Gastroesophageal sphincter (tissue), 4 donors: ENCODE measurements around the gene TPRN. TPM values are rescaled to one million over a fixed set of nuclear protein-coding genes. Genes with fewer than 3 reads are reported as not detected.

Experiments
- ATAC-seq: fragments of 150-250 bp; one replicate; pipeline ENCODE4 v1.9.1; 2016; ENCODE audit warnings: mild to moderate bottlenecking, moderate library complexity
- H3K27ac ChIP-seq, 4 donors: fragments of 200-600 bp; sonication (generic) in 3 of 4; 1 replicate in 3 of 4; 2 replicates in 1 of 4; pipeline ENCODE4 v1.5.1; 2016 to 2019
- H3K27me3 ChIP-seq: fragments of 200-600 bp; sonication (generic); one replicate; pipeline ENCODE4 v1.5.1; 2019
- H3K36me3 ChIP-seq, 2 donors: fragments of 200-600 bp; sonication (generic); one replicate each; pipeline ENCODE4 v1.5.1; 2019; ENCODE audit warnings: control low read depth in 1 of 2
- H3K4me1 ChIP-seq, 3 donors: fragments of 200-600 bp; sonication (generic); 1 replicate in 2 of 3; 2 replicates in 1 of 3; pipeline ENCODE4 v1.5.1; 2016 to 2019; ENCODE audit warnings: control low read depth in 2 of 3
- H3K4me3 ChIP-seq, 2 donors: fragments of 200-600 bp; sonication (generic); one replicate each; pipeline ENCODE4 v1.5.1; 2019; ENCODE audit warnings: mild to moderate bottlenecking in 1 of 2, moderate library complexity in 1 of 2
- H3K9me3 ChIP-seq, 3 donors: fragments of 200-600 bp; sonication (generic); one replicate each; pipeline ENCODE4 v1.5.1; 2017 to 2019; ENCODE audit warnings: control low read depth in 2 of 3
- CTCF ChIP-seq, 4 experiments: fragments of 200-600 bp in 2 of 4; fragments of 450-650 bp in 2 of 4; sonication (generic) in 1 of 4; IDR thresholded peaks; one replicate each; pipeline ENCODE4 v1.5.1; 2017 to 2019; ENCODE audit warnings: antibody characterized with exemption in 4 of 4, mild to moderate bottlenecking in 2 of 4, moderate library complexity in 2 of 4
- EP300 ChIP-seq: sonication (generic); formaldehyde crosslinking; IDR thresholded peaks from one replicate; pipeline ENCODE4 v1.6.1; 2017; ENCODE audit warnings: antibody characterized with exemption, mild to moderate bottlenecking
- POLR2A ChIP-seq, 2 donors: fragments of 450-650 bp; IDR thresholded peaks; one replicate each; pipeline ENCODE4 v1.6.1; 2017; ENCODE audit warnings: antibody characterized with exemption in 2 of 2, mild to moderate bottlenecking in 2 of 2, moderate library complexity in 1 of 2
- POLR2AphosphoS5 ChIP-seq: sonication (generic); formaldehyde crosslinking; IDR thresholded peaks from one replicate; pipeline ENCODE4 v1.6.1; 2017; ENCODE audit warnings: antibody characterized with exemption
- WGBS, 2 donors: methylation state at CpG; one replicate each; pipeline ENCODE4 v1.1.5; 2018; ENCODE audit warnings: low coverage in 1 of 2; 5-methylcytosine and 5-hydroxymethylcytosine counted together
- total RNA-seq, 4 donors: library from RNA; depleted of rRNA; stranded (reverse); fragments of >200 nt; gene quantifications; one replicate each; pipeline ENCODE4 v1.1.0, GENCODE V29; 2016

The TPRN gene
- total RNA-seq, 4 donors from 2014 or later: 3.6 to 11.6 (median 6.1) TPM

- Histone ChIP-seq H3K9me3 (no peaks in the 10 kb centered on the region), H3K27me3 (peaks cover 56% of the 10 kb centered on the region), H3K27ac (no peak overlapping the region), H3K4me3 (no peak overlapping the region), H3K4me1 (peaks cover 0 to 17% (median 6%) of the 10 kb centered on the region in 3 donors), H3K36me3 (peaks cover 0 to 24% of the 10 kb centered on the region in 2 donors)
- no peak for TF ChIP-seq POLR2A (IDR thresholded peaks at IDR 0.05)
- TF ChIP-seq POLR2AphosphoS5: no peak
- TF ChIP-seq EP300: no peak
- no peak for TF ChIP-seq CTCF (IDR thresholded peaks at IDR 0.05)
- WGBS, 2 donors: 60% methylated on average over 1 to 2 of the region's 45 CpGs
- no peak for ATAC-seq
These were observed 26.5 kb downstream of the TPRN start for GRCh38 chr9:137173796-137174664.

GRCh38 chr9:137172901-137173795 lies 27.4 kb downstream of the TPRN start:
- WGBS, 2 donors: no CpG with 5 or more reads among the region's 21 CpGs
- TF ChIP-seq POLR2AphosphoS5: no peak
- TF ChIP-seq POLR2A (IDR thresholded peaks at IDR 0.05): no peak
- no peak for TF ChIP-seq EP300
- no peak for TF ChIP-seq CTCF (IDR thresholded peaks at IDR 0.05)

GRCh38 chr9:137171149-137171900 lies 29.2 kb downstream of the TPRN start:
- no peak for ATAC-seq
- WGBS, 2 donors: no CpG with 5 or more reads among the region's 22 CpGs
- no peak overlapping the region for H3K4me3 ChIP-seq
- no peak overlapping the region for H3K27ac ChIP-seq
- peaks cover 83% of the 10 kb centered on the region for H3K27me3 ChIP-seq
- H3K9me3 ChIP-seq: no peaks in the 10 kb centered on the region
- H3K36me3 ChIP-seq: no peaks in the 10 kb centered on the region
- TF ChIP-seq POLR2A (IDR thresholded peaks at IDR 0.05): no peak
- no peak for TF ChIP-seq EP300
- no peak for TF ChIP-seq POLR2AphosphoS5
- no peak for TF ChIP-seq CTCF (IDR thresholded peaks at IDR 0.05)
- H3K4me1 ChIP-seq: peaks cover 5 to 38% (median 25%) of the 10 kb centered on the region in 3 donors

More at GRCh38 chr9:137172901-137173795, 27.4 kb downstream of the TPRN start:
- peaks cover 65% of the 10 kb centered on the region for H3K27me3 ChIP-seq
- peaks cover 0 to 15% of the 10 kb centered on the region in 2 donors for H3K36me3 ChIP-seq
- no peak overlapping the region for H3K4me3 ChIP-seq
- ATAC-seq: no peak
- H3K27ac ChIP-seq: no peak overlapping the region
- peaks cover 3 to 26% (median 15%) of the 10 kb centered on the region in 3 donors for H3K4me1 ChIP-seq
- no peaks in the 10 kb centered on the region for H3K9me3 ChIP-seq

GRCh38 chr9:137170486-137171148 lies 29.9 kb downstream of the TPRN start:
- Histone ChIP-seq H3K27ac (no peak overlapping the region), H3K4me3 (no peak overlapping the region), H3K27me3 (peaks cover 90% of the 10 kb centered on the region), H3K9me3 (no peaks in the 10 kb centered on the region), H3K4me1 (peaks cover 5 to 38% (median 25%) of the 10 kb centered on the region in 3 donors), H3K36me3 (no peaks in the 10 kb centered on the region)
- WGBS, 2 donors: 0 to 40% methylated on average over 2 of the region's 14 CpGs
- ATAC-seq: no peak
- TF ChIP-seq EP300 (no peak), POLR2A (IDR thresholded peaks at IDR 0.05) (no peak), CTCF (IDR thresholded peaks at IDR 0.05) (no peak), POLR2AphosphoS5 (no peak)
